Measurements from ENCODE around the gene UBE3D.

UBE3D gene

DNA sequence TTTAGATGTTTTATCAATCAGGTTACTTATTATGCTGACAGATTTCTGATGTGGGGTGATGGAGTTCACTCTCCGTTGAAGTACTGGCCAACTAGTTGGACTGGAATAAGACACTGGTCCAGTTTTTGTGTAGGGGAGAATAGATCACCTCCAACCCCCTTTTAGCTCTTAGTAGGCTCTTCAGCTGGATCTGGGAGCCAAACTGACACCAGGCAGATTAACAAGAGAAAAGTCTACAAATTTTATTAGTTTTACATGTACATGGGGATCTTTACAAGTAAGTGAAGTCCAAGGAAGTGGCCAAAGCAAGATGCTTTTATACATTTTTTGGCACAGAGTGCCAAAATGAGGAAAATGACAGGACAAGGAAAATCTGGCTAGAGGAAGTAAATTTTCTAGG, 107.1 kb downstream of the UBE3D start:
- peaks cover 13% of the 10 kb centered on the region; the same call in 1 of the 2 replicates for H3K36me3 ChIP-seq (ENCODE audit: insufficient read depth, low read length)
- no peaks in the 10 kb centered on the region for H4K20me1 ChIP-seq (ENCODE audit: insufficient read depth, low read length)
- H3K4me3 ChIP-seq (ENCODE audit: low read depth, low read length, poor library complexity, severe bottlenecking), result no peak overlapping the region
- H3K4me1 ChIP-seq (ENCODE audit: insufficient read depth, low read length, severe bottlenecking), result peaks cover 52% of the 10 kb centered on the region
- no peak for TF ChIP-seq EZH2 (IDR thresholded peaks at IDR 0.05; ENCODE audit: borderline replicate concordance, low read length)
- TF ChIP-seq, protein P1, sequence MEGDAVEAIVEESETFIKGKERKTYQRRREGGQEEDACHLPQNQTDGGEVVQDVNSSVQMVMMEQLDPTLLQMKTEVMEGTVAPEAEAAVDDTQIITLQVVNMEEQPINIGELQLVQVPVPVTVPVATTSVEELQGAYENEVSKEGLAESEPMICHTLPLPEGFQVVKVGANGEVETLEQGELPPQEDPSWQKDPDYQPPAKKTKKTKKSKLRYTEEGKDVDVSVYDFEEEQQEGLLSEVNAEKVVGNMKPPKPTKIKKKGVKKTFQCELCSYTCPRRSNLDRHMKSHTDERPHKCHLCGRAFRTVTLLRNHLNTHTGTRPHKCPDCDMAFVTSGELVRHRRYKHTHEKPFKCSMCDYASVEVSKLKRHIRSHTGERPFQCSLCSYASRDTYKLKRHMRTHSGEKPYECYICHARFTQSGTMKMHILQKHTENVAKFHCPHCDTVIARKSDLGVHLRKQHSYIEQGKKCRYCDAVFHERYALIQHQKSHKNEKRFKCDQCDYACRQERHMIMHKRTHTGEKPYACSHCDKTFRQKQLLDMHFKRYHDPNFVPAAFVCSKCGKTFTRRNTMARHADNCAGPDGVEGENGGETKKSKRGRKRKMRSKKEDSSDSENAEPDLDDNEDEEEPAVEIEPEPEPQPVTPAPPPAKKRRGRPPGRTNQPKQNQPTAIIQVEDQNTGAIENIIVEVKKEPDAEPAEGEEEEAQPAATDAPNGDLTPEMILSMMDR (IDR thresholded peaks at IDR 0.05; ENCODE audit: low read length), result no peak
- H3F3A ChIP-seq (ENCODE audit: insufficient read depth, low read length), result no peaks in the 10 kb centered on the region
- no peak overlapping the region for H2AFZ ChIP-seq (ENCODE audit: low read length)
- H3K4me2 ChIP-seq (ENCODE audit: low read length), result no peak overlapping the region
- no peak overlapping the region for H3K9ac ChIP-seq (ENCODE audit: low read length)
- H3K9me2 ChIP-seq (ENCODE audit: low read depth, low read length), result no peaks in the 10 kb centered on the region
- peak overlapping the region; percentile 98 for H3K27ac ChIP-seq (ENCODE audit: low read depth, low read length, poor library complexity, severe bottlenecking)
- H3K9me3 ChIP-seq (ENCODE audit: low read length), result no peaks in the 10 kb centered on the region
- no peaks in the 10 kb centered on the region for H3K79me2 ChIP-seq (ENCODE audit: insufficient read depth, low read length)
- no peaks in the 10 kb centered on the region for H3K27me3 ChIP-seq (ENCODE audit: insufficient read depth, low read length)

DNA sequence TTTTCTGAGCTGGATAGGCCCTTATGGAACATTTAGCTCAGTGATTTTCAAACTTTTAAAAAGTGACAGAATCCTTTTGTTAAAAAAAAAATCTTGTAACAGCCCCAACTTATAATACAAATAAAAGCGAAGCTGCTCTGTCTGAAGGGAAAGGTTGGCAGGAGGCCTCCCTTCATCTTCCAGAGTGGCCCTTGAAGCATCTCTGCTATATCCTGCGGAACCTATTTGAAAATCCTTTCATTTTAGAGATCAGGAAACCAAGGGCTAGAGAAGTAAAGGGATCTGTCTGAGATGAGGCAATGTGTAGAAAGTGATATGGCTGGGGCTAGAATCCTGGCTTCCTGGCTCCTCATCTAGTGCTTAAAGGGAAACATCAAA, 107.8 kb downstream of the UBE3D start:
- Histone ChIP-seq H4K20me1 (ENCODE audit: insufficient read depth, low read length) (no peaks in the 10 kb centered on the region), H3K9me3 (ENCODE audit: low read length) (no peaks in the 10 kb centered on the region), H3K4me1 (ENCODE audit: insufficient read depth, low read length, severe bottlenecking) (peaks cover 53% of the 10 kb centered on the region), H2AFZ (ENCODE audit: low read length) (peak overlapping the region; percentile 72; the same call in 1 of the 2 replicates), H3K9ac (ENCODE audit: low read length) (peak overlapping the region; percentile 35), H3K9me2 (ENCODE audit: low read depth, low read length) (no peaks in the 10 kb centered on the region), H3F3A (ENCODE audit: insufficient read depth, low read length) (no peaks in the 10 kb centered on the region), H3K27ac (ENCODE audit: low read depth, low read length, poor library complexity, severe bottlenecking) (peak overlapping the region; percentile 98), H3K27me3 (ENCODE audit: insufficient read depth, low read length) (no peaks in the 10 kb centered on the region), H3K79me2 (ENCODE audit: insufficient read depth, low read length) (no peaks in the 10 kb centered on the region), H3K4me2 (ENCODE audit: low read length) (peak overlapping the region; percentile 36), H3K4me3 (ENCODE audit: low read depth, low read length, poor library complexity, severe bottlenecking) (no peak overlapping the region), H3K36me3 (ENCODE audit: insufficient read depth, low read length) (peaks cover 16% of the 10 kb centered on the region; the same call in 1 of the 2 replicates)
- TF ChIP-seq, protein P1 (IDR thresholded peaks at IDR 0.05; ENCODE audit: low read length), result no peak
- no peak for TF ChIP-seq EZH2 (IDR thresholded peaks at IDR 0.05; ENCODE audit: borderline replicate concordance, low read length)

DNA sequence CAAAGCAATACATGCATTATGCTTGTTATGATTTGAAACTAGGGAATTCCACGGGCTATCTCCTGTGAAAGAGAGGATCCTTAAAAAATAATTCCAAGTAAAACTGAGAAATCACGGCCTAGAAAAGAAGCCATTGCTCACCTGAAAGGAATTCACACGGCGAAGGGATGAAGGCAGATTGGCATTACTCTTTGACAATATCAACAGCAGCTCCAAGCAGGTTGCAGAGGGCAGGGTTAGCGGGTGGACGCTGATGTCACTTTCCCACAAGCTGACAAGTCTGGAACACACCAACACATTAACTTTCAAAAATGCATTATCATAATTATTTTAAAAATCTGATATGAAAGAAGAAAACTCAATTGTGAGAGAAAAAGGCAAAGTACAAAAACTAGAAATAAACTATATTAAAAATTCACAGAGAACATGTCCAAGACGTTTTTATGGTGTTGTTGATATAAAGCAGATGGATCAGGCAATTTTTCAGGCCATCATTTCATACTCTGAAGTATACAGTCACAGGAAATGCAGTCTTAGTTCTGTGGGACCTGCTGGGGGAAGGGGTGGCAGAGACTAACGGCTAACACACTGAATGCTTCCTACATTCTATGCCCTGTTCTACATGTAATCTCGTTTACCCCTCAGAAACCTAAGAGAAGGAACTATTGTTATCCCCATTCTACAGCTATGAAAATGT, 108.3 kb downstream of the UBE3D start:
- no peaks in the 10 kb centered on the region for H3K79me2 ChIP-seq (ENCODE audit: insufficient read depth, low read length)
- no peaks in the 10 kb centered on the region for H3K9me2 ChIP-seq (ENCODE audit: low read depth, low read length)
- no peaks in the 10 kb centered on the region for H3K9me3 ChIP-seq (ENCODE audit: low read length)
- peaks cover 16% of the 10 kb centered on the region; the same call in 1 of the 2 replicates for H3K36me3 ChIP-seq (ENCODE audit: insufficient read depth, low read length)
- no peak overlapping the region for H3K4me3 ChIP-seq (ENCODE audit: low read depth, low read length, poor library complexity, severe bottlenecking)
- peak overlapping the region; percentile 98 for H3K27ac ChIP-seq (ENCODE audit: low read depth, low read length, poor library complexity, severe bottlenecking)
- H3K4me2 ChIP-seq (ENCODE audit: low read length), result peak overlapping the region; percentile 36
- no peaks in the 10 kb centered on the region for H4K20me1 ChIP-seq (ENCODE audit: insufficient read depth, low read length)
- no peaks in the 10 kb centered on the region for H3K27me3 ChIP-seq (ENCODE audit: insufficient read depth, low read length)
- peak overlapping the region; percentile 35 for H3K9ac ChIP-seq (ENCODE audit: low read length)
- H3K4me1 ChIP-seq (ENCODE audit: insufficient read depth, low read length, severe bottlenecking), result peaks cover 53% of the 10 kb centered on the region
- H3F3A ChIP-seq (ENCODE audit: insufficient read depth, low read length), result no peaks in the 10 kb centered on the region
- no peak for TF ChIP-seq EZH2 (IDR thresholded peaks at IDR 0.05; ENCODE audit: borderline replicate concordance, low read length)
- TF ChIP-seq, protein P1 (IDR thresholded peaks at IDR 0.05; ENCODE audit: low read length), result no peak
- peak overlapping the region; percentile 72; the same call in 1 of the 2 replicates for H2AFZ ChIP-seq (ENCODE audit: low read length)
